SK-N-SH (cell line): ENCODE results near the gene AGBL1. TPM values are rescaled to one million over a fixed set of nuclear protein-coding genes. Genes with fewer than 3 reads are reported as not detected.
A peak's percentile ranks its signal among the peaks of the same experiment; 100 is the strongest.

ENCODE experiments used
- CTCF ChIA-PET: fragments of 300-600, 350-600 bp; formaldehyde crosslinking; extraction: SDS; loops from one replicate; lab custom pipeline; 2021; lab: Yijun Ruan, JAX
- POLR2A ChIA-PET: fragments of 350-600 bp; sonication (Branson Sonifier 250); formaldehyde crosslinking; extraction: SDS; loops from one replicate; lab custom pipeline; 2020; ENCODE audit warnings: antibody characterized with exemption, inconsistent platforms; lab: Yijun Ruan, JAX
- DNase-seq: peaks from one replicate; pipeline ENCODE4 v3.0.0; 2012
- H2AFZ ChIP-seq: fragments of 200-600 bp; sonication (generic); 2 replicates; pipeline ENCODE4 v1.8.1; 2016; ENCODE audit warnings: antibody characterized with exemption, mild to moderate bottlenecking, low read depth
- H3F3A ChIP-seq: fragments of 200-600 bp; sonication (generic); replicated peaks from 2 replicates; pipeline ENCODE3; 2016; ENCODE audit warnings: antibody characterized with exemption, mild to moderate bottlenecking; ENCODE audit not compliant: insufficient read depth
- H3K27ac ChIP-seq, 2 experiments: fragments of 200-500 bp in 1 of 2; fragments of 200-600 bp in 1 of 2; sonication (Bioruptor generic) in 1 of 2; sonication (generic), shearing (Covaris generic) in 1 of 2; 2 replicates each; pipeline versions ENCODE4 v1.5.1 to v1.6.1; 2014 to 2016; ENCODE audit warnings: low read depth in 2 of 2, inconsistent platforms in 1 of 2, low read length in 1 of 2, mild to moderate bottlenecking in 1 of 2, mixed read lengths in 1 of 2
- H3K27me3 ChIP-seq: fragments of 200-600 bp; sonication (generic), shearing (Covaris generic); 2 replicates; pipeline ENCODE4 v1.6.1; 2016; ENCODE audit warnings: mixed run types; ENCODE audit not compliant: insufficient read depth
- H3K36me3 ChIP-seq, 2 experiments: fragments of 200-500 bp in 1 of 2; fragments of 200-600 bp in 1 of 2; sonication (Bioruptor generic) in 1 of 2; sonication (generic) in 1 of 2; replicated peaks in 1 of 2; 2 replicates each; pipeline versions ENCODE3 to v1.5.1; 2014 to 2016; ENCODE audit warnings: low read length in 1 of 2, mild to moderate bottlenecking in 1 of 2; ENCODE audit not compliant: insufficient read depth in 2 of 2, control insufficient read depth in 1 of 2
- H3K4me1 ChIP-seq, 2 experiments: fragments of 200-500 bp in 1 of 2; fragments of 200-600 bp in 1 of 2; sonication (Bioruptor generic) in 1 of 2; sonication (generic), shearing (Covaris generic) in 1 of 2; 2 replicates each; pipeline versions ENCODE4 v1.5.1 to v1.6.1; 2014 to 2016; ENCODE audit warnings: low read depth in 1 of 2, low read length in 1 of 2, mixed run types in 1 of 2; ENCODE audit not compliant: insufficient read depth in 2 of 2, control insufficient read depth in 1 of 2
- H3K4me2 ChIP-seq: fragments of 200-600 bp; sonication (generic), shearing (Covaris generic); 2 replicates; pipeline ENCODE4 v1.6.1; 2017; ENCODE audit warnings: mixed run types
- H3K4me3 ChIP-seq, 2 experiments: fragments of 200-500 bp in 1 of 2; fragments of 200-600 bp in 1 of 2; sonication (Bioruptor generic) in 1 of 2; sonication (generic), shearing (Covaris generic) in 1 of 2; 2 replicates each; pipeline versions ENCODE4 v1.5.1 to v1.8.1; 2014 to 2016; ENCODE audit warnings: low read depth in 2 of 2, inconsistent platforms in 1 of 2, low read length in 1 of 2, mild to moderate bottlenecking in 1 of 2, mixed read lengths in 1 of 2, moderate library complexity in 1 of 2
- H3K79me2 ChIP-seq: fragments of 200-600 bp; sonication (generic); 2 replicates; pipeline ENCODE4 v1.8.1; 2017; ENCODE audit warnings: mild to moderate bottlenecking; ENCODE audit not compliant: insufficient read depth
- H3K9ac ChIP-seq: fragments of 200-600 bp; sonication (generic); 2 replicates; pipeline ENCODE4 v1.6.1; 2017; ENCODE audit warnings: mixed run types
- H3K9me2 ChIP-seq: fragments of 200-600 bp; sonication (generic); 2 replicates; pipeline ENCODE4 v1.6.1; 2017; ENCODE audit warnings: mixed run types
- H3K9me3 ChIP-seq: fragments of 200-600 bp; sonication (generic); 2 replicates; pipeline ENCODE4 v1.6.1; 2017; ENCODE audit warnings: mixed run types, mild to moderate bottlenecking, moderate library complexity
- H4K20me1 ChIP-seq: fragments of 200-600 bp; sonication (generic); 2 replicates; pipeline ENCODE4 v1.6.1; 2017; ENCODE audit warnings: mild to moderate bottlenecking, mixed run types; ENCODE audit not compliant: insufficient read depth
- CTCF ChIP-seq: fragments of 200-600 bp; sonication (generic); IDR thresholded peaks from 2 replicates; pipeline ENCODE4 v1.6.1; 2017; ENCODE audit warnings: antibody characterized with exemption, mild to moderate bottlenecking, moderate library complexity
- ELF1 ChIP-seq: IDR thresholded peaks from 2 replicates; pipeline ENCODE4 v1.4.0; 2012
- EP300 ChIP-seq, 2 experiments: IDR thresholded peaks; 2 replicates each; pipeline versions ENCODE4 v1.4.0 to v1.6.1; 2012; ENCODE audit warnings: borderline replicate concordance in 1 of 2, low read depth in 1 of 2, low read length in 1 of 2
- GABPA ChIP-seq: IDR thresholded peaks from 2 replicates; pipeline ENCODE4 v1.4.0; 2012; ENCODE audit warnings: low read depth, mild to moderate bottlenecking
- GATA2 ChIP-seq: sonication (generic); formaldehyde crosslinking; IDR thresholded peaks from 2 replicates; pipeline ENCODE4 v1.5.0; 2020; ENCODE audit warnings: mild to moderate bottlenecking, missing genetic modification reagents
- JUND ChIP-seq: IDR thresholded peaks from 2 replicates; pipeline ENCODE4 v1.4.0; 2012
- MAX ChIP-seq: IDR thresholded peaks from 2 replicates; pipeline ENCODE4 v1.4.0; 2012; ENCODE audit warnings: low read depth
- MEF2A ChIP-seq: IDR thresholded peaks from 2 replicates; pipeline ENCODE4 v1.4.0; 2012; ENCODE audit warnings: low read depth, borderline replicate concordance
- POLR2AphosphoS5 ChIP-seq: IDR thresholded peaks from 2 replicates; pipeline ENCODE4 v1.6.1; 2012; ENCODE audit warnings: low read depth, low read length
- RAD21 ChIP-seq: IDR thresholded peaks from 2 replicates; pipeline ENCODE4 v1.6.1; 2012; ENCODE audit warnings: mild to moderate bottlenecking, low read length
- RCOR1 ChIP-seq: fragments of 150-350 bp; IDR thresholded peaks from 2 replicates; pipeline ENCODE4 v1.6.1; 2017; ENCODE audit warnings: antibody characterized with exemption, low read length
- RXRA ChIP-seq: IDR thresholded peaks from 2 replicates; pipeline ENCODE4 v1.4.0; 2012; ENCODE audit warnings: low read depth, mild to moderate bottlenecking, borderline replicate concordance
- SIN3A ChIP-seq: IDR thresholded peaks from 2 replicates; pipeline ENCODE4 v1.6.1; 2012; ENCODE audit warnings: low read depth, mild to moderate bottlenecking, low read length, moderate library complexity, borderline replicate concordance
- TAF1 ChIP-seq: IDR thresholded peaks from 2 replicates; pipeline ENCODE4 v1.6.1; 2012; ENCODE audit warnings: low read depth, mild to moderate bottlenecking, low read length, moderate library complexity, borderline replicate concordance
- TEAD4 ChIP-seq: IDR thresholded peaks from 2 replicates; pipeline ENCODE4 v1.4.0; 2012; ENCODE audit warnings: mild to moderate bottlenecking, borderline replicate concordance; ENCODE audit not compliant: insufficient read depth
- ZBTB33 ChIP-seq: IDR thresholded peaks from 2 replicates; pipeline ENCODE4 v1.4.0; 2012; ENCODE audit warnings: low read depth, borderline replicate concordance
- WGBS: methylation state at CpG from one replicate; pipeline ENCODE4 v1.1.6; 2017; ENCODE audit warnings: low lambda C conversion rate; 5-methylcytosine and 5-hydroxymethylcytosine counted together
- polyA plus RNA-seq, 3 experiments: library from polyadenylated mRNA; depleted of rRNA; stranded (reverse); fragments of >200 nt; gene quantifications; 2 replicates each; pipeline ENCODE4 v1.2.3, GENCODE V29; 2012
- TF ChIP-seq, protein P1 (sequence below): IDR thresholded peaks from 2 replicates; pipeline ENCODE4; 2012
- TF ChIP-seq, protein P2 (sequence below): IDR thresholded peaks from 2 replicates; pipeline ENCODE4 v1.4.0; 2012; ENCODE audit warnings: low read depth, borderline replicate concordance
- TF ChIP-seq, protein P3 (sequence below): fragments of 150-350 bp; IDR thresholded peaks from 2 replicates; pipeline ENCODE4 v1.6.1; 2016; ENCODE audit warnings: mild to moderate bottlenecking, low read depth, low read length

Gene AGBL1
- polyA plus RNA-seq, 1 of the 3 experiments (the other 2 are of a cell fraction): not detected

- TF ChIP-seq, protein P1, sequence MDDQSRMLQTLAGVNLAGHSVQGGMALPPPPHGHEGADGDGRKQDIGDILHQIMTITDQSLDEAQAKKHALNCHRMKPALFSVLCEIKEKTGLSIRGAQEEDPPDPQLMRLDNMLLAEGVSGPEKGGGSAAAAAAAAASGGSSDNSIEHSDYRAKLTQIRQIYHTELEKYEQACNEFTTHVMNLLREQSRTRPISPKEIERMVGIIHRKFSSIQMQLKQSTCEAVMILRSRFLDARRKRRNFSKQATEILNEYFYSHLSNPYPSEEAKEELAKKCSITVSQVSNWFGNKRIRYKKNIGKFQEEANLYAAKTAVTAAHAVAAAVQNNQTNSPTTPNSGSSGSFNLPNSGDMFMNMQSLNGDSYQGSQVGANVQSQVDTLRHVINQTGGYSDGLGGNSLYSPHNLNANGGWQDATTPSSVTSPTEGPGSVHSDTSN: peak; percentile 67
- TF ChIP-seq RCOR1: no peak
- peak in 1 of 2 experiments; percentile 54; a peak in 1 of 4 replicates for TF ChIP-seq EP300 (IDR thresholded peaks at IDR 0.05; ENCODE audit: borderline replicate concordance in 1 of 2, low read depth in 1 of 2, low read length in 1 of 2)
- TF ChIP-seq ZBTB33: no peak
- TF ChIP-seq TEAD4: no peak
- peak; percentile 84 for TF ChIP-seq JUND
- TF ChIP-seq MAX: 0 out of 2 replicates have a peak, but pooled peaks have one; percentile 10
Measured at GRCh38 chr15:86159468-86159867, 79.8 kb downstream of the AGBL1 start (continued).

GRCh38 chr15:86161250-86161649 lies 81.6 kb downstream of the AGBL1 start:
- Histone ChIP-seq H3K4me2 (no peak overlapping the region), H3K9me2 (no peaks in the 10 kb centered on the region), H3K4me3 (no peak overlapping the region), H3K27ac (no peak overlapping the region), H4K20me1 (no peaks in the 10 kb centered on the region), H3K9ac (no peak overlapping the region), H3K9me3 (no peaks in the 10 kb centered on the region), H2AFZ (no peak overlapping the region), H3K27me3 (no peaks in the 10 kb centered on the region), H3K36me3 (no peaks in the 10 kb centered on the region), H3K79me2 (no peaks in the 10 kb centered on the region), H3F3A (peaks cover 43% of the 10 kb centered on the region), H3K4me1 (peaks cover 7 to 16% of the 10 kb centered on the region in 2 experiments)
- DNase-seq: no peak
- ChIA-PET CTCF (no interaction called here), POLR2A (no interaction called here)
- TF ChIP-seq GABPA (no peak), TEAD4 (no peak), SIN3A (no peak), RAD21 (no peak), CTCF (no peak), RXRA (no peak), POLR2AphosphoS5 (no peak), MEF2A (no peak), TAF1 (no peak), GATA2 (CRISPR knock-in tag) (no peak), ELF1 (no peak)
- TF ChIP-seq, protein P2, sequence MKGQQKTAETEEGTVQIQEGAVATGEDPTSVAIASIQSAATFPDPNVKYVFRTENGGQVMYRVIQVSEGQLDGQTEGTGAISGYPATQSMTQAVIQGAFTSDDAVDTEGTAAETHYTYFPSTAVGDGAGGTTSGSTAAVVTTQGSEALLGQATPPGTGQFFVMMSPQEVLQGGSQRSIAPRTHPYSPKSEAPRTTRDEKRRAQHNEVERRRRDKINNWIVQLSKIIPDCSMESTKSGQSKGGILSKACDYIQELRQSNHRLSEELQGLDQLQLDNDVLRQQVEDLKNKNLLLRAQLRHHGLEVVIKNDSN: no peak
- TF ChIP-seq, protein P3, sequence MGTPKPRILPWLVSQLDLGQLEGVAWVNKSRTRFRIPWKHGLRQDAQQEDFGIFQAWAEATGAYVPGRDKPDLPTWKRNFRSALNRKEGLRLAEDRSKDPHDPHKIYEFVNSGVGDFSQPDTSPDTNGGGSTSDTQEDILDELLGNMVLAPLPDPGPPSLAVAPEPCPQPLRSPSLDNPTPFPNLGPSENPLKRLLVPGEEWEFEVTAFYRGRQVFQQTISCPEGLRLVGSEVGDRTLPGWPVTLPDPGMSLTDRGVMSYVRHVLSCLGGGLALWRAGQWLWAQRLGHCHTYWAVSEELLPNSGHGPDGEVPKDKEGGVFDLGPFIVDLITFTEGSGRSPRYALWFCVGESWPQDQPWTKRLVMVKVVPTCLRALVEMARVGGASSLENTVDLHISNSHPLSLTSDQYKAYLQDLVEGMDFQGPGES: no peak
- 74% methylated on average over 5 of the region's 5 CpGs for WGBS
